ENCODE measurements around the gene BLTP1.

- no peak for TF ChIP-seq POLR2A (IDR thresholded peaks at IDR 0.05; ENCODE audit: low read length)
- TF ChIP-seq GATA1 (IDR thresholded peaks at IDR 0.05; ENCODE audit: low read depth, low read length) = no peak
Measured at GRCh38 chr4:122122083-122122482, 30.0 kb upstream of the BLTP1 start.

All from erythroblast (primary cell).